ENCODE results near the gene UBTD1. TPM values are rescaled to one million over a fixed set of nuclear protein-coding genes. Genes with fewer than 3 reads are reported as not detected.

UBTD1 gene
- total RNA-seq, 2 donors from 2014 or later = 10.0 to 93.8 TPM

DNA sequence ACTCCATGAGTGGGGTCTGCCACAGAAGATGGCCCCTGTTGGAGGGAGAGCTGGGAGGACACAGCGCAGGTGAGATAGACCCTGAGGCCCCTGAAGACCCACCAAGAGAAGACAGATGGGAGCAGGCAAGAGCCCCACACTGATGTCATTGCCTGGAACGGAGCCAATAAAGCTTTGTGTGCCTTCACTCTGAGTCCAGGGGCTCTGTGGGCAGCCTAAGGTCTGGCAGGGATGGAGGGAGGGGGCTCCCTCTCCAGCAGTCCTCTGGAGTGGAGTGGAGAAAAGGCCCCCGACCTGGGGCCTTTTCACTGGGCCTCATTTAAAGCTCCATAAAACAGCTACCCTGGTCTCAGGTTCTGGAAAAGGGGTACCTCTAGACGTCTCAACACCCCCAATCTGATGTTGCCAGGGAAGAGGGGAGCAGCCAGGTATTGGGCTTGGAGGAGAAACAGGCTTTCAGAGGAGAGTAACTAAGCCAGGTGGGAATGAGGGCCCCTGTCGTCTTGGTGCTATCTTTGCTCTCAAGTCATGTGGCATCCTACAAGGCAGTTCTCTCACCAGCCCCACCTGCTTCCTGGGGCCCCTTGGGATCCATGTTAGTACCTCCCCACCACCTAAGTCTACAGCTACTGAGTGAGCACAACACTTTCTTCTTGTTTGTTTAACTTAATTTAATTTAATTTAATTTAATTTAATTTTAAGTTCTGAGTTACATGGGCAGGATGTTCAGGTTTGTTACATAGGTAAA is 92.2 kb downstream of the UBTD1 start:
- no peaks in the 10 kb centered on the region for H3K4me1 ChIP-seq (replicated peaks)
- intact Hi-C loops (cut with DNase I) = no loop called here
- H3K27me3 ChIP-seq (replicated peaks; ENCODE audit: insufficient read depth) = no peaks in the 10 kb centered on the region
- no peak overlapping the region for H3K27ac ChIP-seq
- TF ChIP-seq POLR2AphosphoS5 (IDR thresholded peaks at IDR 0.05) = no peak
- TF ChIP-seq, protein P1, sequence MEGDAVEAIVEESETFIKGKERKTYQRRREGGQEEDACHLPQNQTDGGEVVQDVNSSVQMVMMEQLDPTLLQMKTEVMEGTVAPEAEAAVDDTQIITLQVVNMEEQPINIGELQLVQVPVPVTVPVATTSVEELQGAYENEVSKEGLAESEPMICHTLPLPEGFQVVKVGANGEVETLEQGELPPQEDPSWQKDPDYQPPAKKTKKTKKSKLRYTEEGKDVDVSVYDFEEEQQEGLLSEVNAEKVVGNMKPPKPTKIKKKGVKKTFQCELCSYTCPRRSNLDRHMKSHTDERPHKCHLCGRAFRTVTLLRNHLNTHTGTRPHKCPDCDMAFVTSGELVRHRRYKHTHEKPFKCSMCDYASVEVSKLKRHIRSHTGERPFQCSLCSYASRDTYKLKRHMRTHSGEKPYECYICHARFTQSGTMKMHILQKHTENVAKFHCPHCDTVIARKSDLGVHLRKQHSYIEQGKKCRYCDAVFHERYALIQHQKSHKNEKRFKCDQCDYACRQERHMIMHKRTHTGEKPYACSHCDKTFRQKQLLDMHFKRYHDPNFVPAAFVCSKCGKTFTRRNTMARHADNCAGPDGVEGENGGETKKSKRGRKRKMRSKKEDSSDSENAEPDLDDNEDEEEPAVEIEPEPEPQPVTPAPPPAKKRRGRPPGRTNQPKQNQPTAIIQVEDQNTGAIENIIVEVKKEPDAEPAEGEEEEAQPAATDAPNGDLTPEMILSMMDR (IDR thresholded peaks at IDR 0.05) = no peak
- TF ChIP-seq POLR2A (IDR thresholded peaks at IDR 0.05) = no peak
- H3K4me3 ChIP-seq = no peak overlapping the region
- 59% methylated on average over 5 of the region's 5 CpGs for WGBS
- no peaks in the 10 kb centered on the region for H3K36me3 ChIP-seq
- DNase-seq (ENCODE audit: low spot score) = no peak
- no peaks in the 10 kb centered on the region for H3K9me3 ChIP-seq

DNA sequence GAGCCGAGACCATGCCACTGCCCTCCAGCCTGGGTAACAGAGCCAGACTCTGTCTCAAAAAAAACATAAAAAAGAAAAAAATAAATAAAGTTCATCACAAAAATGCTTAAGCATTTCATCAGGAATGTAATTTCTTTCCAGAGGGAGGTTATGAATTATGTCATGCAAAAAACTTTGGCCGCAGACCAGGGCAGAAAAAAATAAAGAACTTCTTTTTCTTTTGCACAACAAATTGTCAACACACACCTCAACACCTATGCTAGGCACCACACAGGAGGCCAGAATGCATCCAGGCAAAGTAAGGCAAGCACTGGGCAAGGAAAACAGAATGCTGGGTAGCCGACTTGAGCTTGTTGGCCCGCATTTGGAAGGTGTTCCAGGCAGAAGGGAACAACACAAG is 94.7 kb downstream of the UBTD1 start:
- no peaks in the 10 kb centered on the region for H3K9me3 ChIP-seq
- H3K4me1 ChIP-seq (replicated peaks) = no peaks in the 10 kb centered on the region
- H3K27me3 ChIP-seq (replicated peaks; ENCODE audit: insufficient read depth) = no peaks in the 10 kb centered on the region
- no peaks in the 10 kb centered on the region for H3K36me3 ChIP-seq
- 65% methylated on average over 4 of the region's 4 CpGs for WGBS
- no peak overlapping the region for H3K27ac ChIP-seq
- TF ChIP-seq, protein P1 (IDR thresholded peaks at IDR 0.05) = no peak
- no peak for TF ChIP-seq POLR2A (IDR thresholded peaks at IDR 0.05)
- no peak for TF ChIP-seq POLR2AphosphoS5 (IDR thresholded peaks at IDR 0.05)
- intact Hi-C loops (cut with DNase I) = no loop called here
- no peak for DNase-seq (ENCODE audit: low spot score)
- no peak overlapping the region for H3K4me3 ChIP-seq

DNA sequence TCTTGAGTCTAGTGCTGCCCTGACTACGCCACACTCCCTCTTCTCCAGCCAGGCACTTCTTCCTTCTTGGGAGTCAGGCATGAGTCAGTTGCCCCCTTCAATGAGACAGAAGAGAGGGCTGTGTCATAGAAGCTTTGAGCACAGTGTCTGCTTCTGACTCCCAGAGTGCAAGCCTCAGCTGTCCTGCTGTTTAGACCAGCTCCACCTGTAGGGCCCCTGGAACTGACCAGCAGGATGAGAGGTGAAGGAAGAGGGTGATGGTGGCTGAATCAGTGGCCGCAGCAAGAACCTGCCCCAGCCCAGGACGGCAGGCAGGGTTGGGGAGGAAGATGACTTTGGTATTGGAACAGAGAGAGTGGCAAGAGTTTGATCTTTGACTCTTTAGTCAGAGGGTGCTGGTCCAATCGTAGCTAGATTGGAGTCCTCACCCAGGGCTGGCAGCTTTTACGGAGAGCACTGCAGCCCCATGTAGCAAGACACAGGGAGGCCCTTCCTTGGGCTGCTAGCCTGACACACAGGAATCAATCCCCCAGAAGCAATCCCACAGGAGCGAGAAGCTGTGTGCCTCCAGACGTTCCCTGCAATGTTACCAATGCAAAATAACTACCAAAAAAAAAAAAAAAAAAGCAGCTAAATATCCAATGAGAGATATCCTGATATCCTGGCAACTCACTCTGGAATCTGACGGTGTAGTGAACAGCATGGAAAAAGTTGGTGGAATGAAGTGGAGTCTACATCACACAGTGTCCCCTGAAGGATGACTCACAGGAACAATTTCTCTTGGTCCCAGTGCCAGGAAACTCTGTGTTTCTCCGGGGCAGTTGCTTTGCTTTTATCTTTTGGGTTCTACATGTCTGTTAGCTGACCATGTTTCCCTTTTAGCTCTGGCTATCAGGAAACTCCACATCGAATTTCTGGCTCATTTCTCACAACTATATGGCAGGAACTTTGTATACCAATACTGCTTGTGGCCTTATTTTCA is 97.7 kb downstream of the UBTD1 start:
- intact Hi-C loops (cut with DNase I) = no loop called here
- DNase-seq (ENCODE audit: low spot score) = peak; percentile 34
- TF ChIP-seq POLR2A (IDR thresholded peaks at IDR 0.05) = no peak
- peak; percentile 82 for TF ChIP-seq POLR2AphosphoS5 (IDR thresholded peaks at IDR 0.05)
- Histone ChIP-seq H3K4me1 (replicated peaks) (no peaks in the 10 kb centered on the region), H3K27me3 (replicated peaks; ENCODE audit: insufficient read depth) (no peaks in the 10 kb centered on the region), H3K9me3 (no peaks in the 10 kb centered on the region), H3K4me3 (no peak overlapping the region), H3K27ac (peak overlapping the region; percentile 53 to 55), H3K36me3 (no peaks in the 10 kb centered on the region)
- WGBS = 52% methylated on average over 10 of the region's 10 CpGs

DNA sequence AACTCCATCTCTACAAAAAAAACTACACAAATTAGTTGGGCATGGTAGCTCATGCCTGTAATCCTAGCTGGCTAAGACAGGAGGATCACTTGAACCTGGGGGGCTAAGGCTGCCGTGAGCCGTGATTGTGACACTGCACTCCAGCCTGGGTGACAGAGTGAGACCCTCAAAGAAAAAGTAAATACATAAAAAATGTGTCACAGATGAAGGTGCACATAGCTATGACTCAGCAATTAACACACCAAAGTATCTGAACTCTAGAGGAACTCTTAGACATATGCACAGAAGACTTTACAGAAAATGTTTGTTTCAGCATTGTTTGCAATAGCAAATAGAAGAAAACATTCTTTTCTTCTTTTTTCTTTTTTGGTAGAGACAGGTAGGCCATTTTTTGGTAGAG is 99.1 kb downstream of the UBTD1 start:
- 84% methylated on average over 2 of the region's 2 CpGs for WGBS
- no peak overlapping the region for H3K27ac ChIP-seq
- intact Hi-C loops (cut with DNase I) = no loop called here
- TF ChIP-seq, protein P1 (IDR thresholded peaks at IDR 0.05) = no peak
- no peak for TF ChIP-seq POLR2AphosphoS5 (IDR thresholded peaks at IDR 0.05)
- no peak for TF ChIP-seq POLR2A (IDR thresholded peaks at IDR 0.05)
- H3K9me3 ChIP-seq = no peaks in the 10 kb centered on the region
- H3K27me3 ChIP-seq (replicated peaks; ENCODE audit: insufficient read depth) = no peaks in the 10 kb centered on the region
- H3K4me1 ChIP-seq (replicated peaks) = no peaks in the 10 kb centered on the region
- no peaks in the 10 kb centered on the region for H3K36me3 ChIP-seq
- H3K4me3 ChIP-seq = no peak overlapping the region
- no peak for DNase-seq (ENCODE audit: low spot score)
